HCT116 (cell line): Measurements from ENCODE around the gene RELB. TPM values are rescaled to one million over a fixed set of nuclear protein-coding genes. Genes with fewer than 3 reads are reported as not detected.

Experiments
- ATAC-seq: fragments of 200-7000 bp; cut with Tn5 transposase; 2 replicates; pipeline ENCODE4 v1.9.1; 2020; ENCODE audit warnings: mild to moderate bottlenecking, moderate library complexity
- BruUV-seq: library from RNA; stranded (reverse); fragments of 400-500 nt; replicated peaks from 2 replicates; lab custom pipeline; 2021; lab: Mats Ljungman, UMichigan
- CTCF ChIA-PET: fragments of 300-600 bp; sonication (Branson Sonifier 250); formaldehyde crosslinking; loops from one replicate; lab custom pipeline; 2021; ENCODE audit warnings: antibody characterized with exemption; lab: Charles Lee
- POLR2A ChIA-PET: fragments of 300-600, 350-600 bp; sonication (Branson Sonifier 250); formaldehyde crosslinking; loops from one replicate; lab custom pipeline; 2021; ENCODE audit warnings: antibody characterized with exemption; lab: Charles Lee
- RAD21 ChIA-PET, 2 experiments: fragments of 300-600 bp; sonication (Branson Sonifier 250); formaldehyde crosslinking; loops; one replicate each; lab custom pipeline; 2023; ENCODE audit warnings: low total read pairs in 2 of 2; ENCODE audit not compliant: uncharacterized antibody in 2 of 2, unreplicated experiment in 2 of 2, low non-redundant PET in 1 of 2; lab: Charles Lee
- DNase-seq: peaks from one replicate; pipeline ENCODE4 v3.0.0-alpha.2; 2010; ENCODE audit warnings: low read depth, low spot score
- H2AFZ ChIP-seq: fragments of 200-600 bp; shearing (Covaris generic), sonication (generic); 2 replicates; pipeline ENCODE4 v1.6.1; 2017; ENCODE audit warnings: low read depth, mixed run types, mixed read lengths, antibody characterized with exemption, low read length; ENCODE audit not compliant: poor library complexity, severe bottlenecking
- H3K27ac ChIP-seq: 2 replicates; pipeline ENCODE4 v1.5.1; 2012; ENCODE audit warnings: low read depth, low read length
- H3K27me3 ChIP-seq: fragments of 200-600 bp; sonication (generic); 2 replicates; pipeline ENCODE4 v1.6.1; 2016; ENCODE audit warnings: mixed run types, low read length, mixed read lengths; ENCODE audit not compliant: insufficient read depth
- H3K36me3 ChIP-seq, 2 experiments: fragments of 200-500 bp in 1 of 2; fragments of 200-600 bp in 1 of 2; sonication (Bioruptor generic) in 1 of 2; sonication (generic) in 1 of 2; 2 replicates each; pipeline versions ENCODE4 v1.5.1 to v1.6.1; 2014 to 2016; ENCODE audit warnings: low read length in 2 of 2, inconsistent platforms in 1 of 2, mixed read lengths in 1 of 2, mixed run types in 1 of 2; ENCODE audit not compliant: insufficient read depth in 2 of 2, control insufficient read depth in 1 of 2
- H3K4me1 ChIP-seq, 2 experiments: fragments of 200-600 bp in 1 of 2; sonication (generic) in 1 of 2; 2 replicates each; pipeline versions ENCODE4 v1.5.1 to v1.6.1; 2012 to 2017; ENCODE audit warnings: low read length in 2 of 2, inconsistent platforms in 1 of 2, mild to moderate bottlenecking in 1 of 2, mixed read lengths in 1 of 2, mixed run types in 1 of 2, moderate library complexity in 1 of 2; ENCODE audit not compliant: insufficient read depth in 2 of 2, control insufficient read depth in 1 of 2
- H3K4me2 ChIP-seq: fragments of 200-600 bp; sonication (generic); 2 replicates; pipeline ENCODE4 v1.6.1; 2017; ENCODE audit warnings: mixed run types, low read length, mixed read lengths
- H3K4me3 ChIP-seq, 2 experiments: fragments of 200-600 bp in 1 of 2; sonication (generic) in 1 of 2; replicated peaks in 1 of 2; 2 replicates each; pipeline ENCODE4 v1.5.1; 2011 to 2016; ENCODE audit warnings: low read length in 2 of 2, control low read depth in 1 of 2, low read depth in 1 of 2, mild to moderate bottlenecking in 1 of 2, mixed read lengths in 1 of 2, mixed run types in 1 of 2
- H3K79me2 ChIP-seq: fragments of 200-600 bp; sonication (generic); 2 replicates; pipeline ENCODE4 v1.6.1; 2017; ENCODE audit warnings: mild to moderate bottlenecking, mixed run types, low read length, moderate library complexity, mixed read lengths; ENCODE audit not compliant: insufficient read depth
- H3K9ac ChIP-seq: fragments of 200-600 bp; sonication (generic); 2 replicates; pipeline ENCODE4 v1.6.1; 2016; ENCODE audit warnings: low read length, mixed read lengths
- H3K9me2 ChIP-seq: fragments of 200-600 bp; sonication (generic), shearing (Covaris generic); 2 replicates; pipeline ENCODE4 v1.6.1; 2017; ENCODE audit warnings: mixed run types, mild to moderate bottlenecking, moderate library complexity; ENCODE audit not compliant: insufficient read depth
- H3K9me3 ChIP-seq, 2 experiments: fragments of 200-500 bp in 1 of 2; fragments of 200-600 bp in 1 of 2; sonication (Bioruptor generic) in 1 of 2; sonication (generic) in 1 of 2; 2 replicates each; pipeline ENCODE4 v1.6.1; 2014 to 2017; ENCODE audit warnings: low read length in 2 of 2, mixed read lengths in 2 of 2, inconsistent platforms in 1 of 2, low read depth in 1 of 2, mild to moderate bottlenecking in 1 of 2, mixed run types in 1 of 2, moderate library complexity in 1 of 2; ENCODE audit not compliant: control insufficient read depth in 1 of 2, insufficient read depth in 1 of 2
- H4K20me1 ChIP-seq: fragments of 200-600 bp; sonication (generic), shearing (Covaris generic); 2 replicates; pipeline ENCODE4 v1.6.1; 2017; ENCODE audit warnings: mixed run types, mild to moderate bottlenecking, moderate library complexity; ENCODE audit not compliant: insufficient read depth
- CBX3 ChIP-seq: IDR thresholded peaks from 2 replicates; pipeline ENCODE4 v1.6.1; 2012; ENCODE audit warnings: low read depth
- CEBPB ChIP-seq: IDR thresholded peaks from 2 replicates; pipeline ENCODE4 v1.6.1; 2012; ENCODE audit warnings: low read depth
- EZH2 ChIP-seq: fragments of 200-600 bp; sonication (generic); IDR thresholded peaks from 2 replicates; pipeline ENCODE4 v1.6.1; 2017; ENCODE audit warnings: antibody characterized with exemption, mixed run types
- FOSL1 ChIP-seq: IDR thresholded peaks from 2 replicates; pipeline ENCODE4 v1.6.1; 2012; ENCODE audit warnings: low read depth
- JUND ChIP-seq: IDR thresholded peaks from 2 replicates; pipeline ENCODE4 v1.6.1; 2012
- POLR2A ChIP-seq: IDR thresholded peaks from 2 replicates; pipeline ENCODE4 v1.7.0; 2011; ENCODE audit warnings: borderline replicate concordance; ENCODE audit not compliant: insufficient read depth, insufficient read length; ENCODE audit errors: extremely low read depth
- SIN3A ChIP-seq: IDR thresholded peaks from 2 replicates; pipeline ENCODE4 v1.6.1; 2012; ENCODE audit warnings: low read depth
- SP1 ChIP-seq: IDR thresholded peaks from 2 replicates; pipeline ENCODE4 v1.6.1; 2012; ENCODE audit warnings: low read depth
- SRF ChIP-seq: IDR thresholded peaks from 2 replicates; pipeline ENCODE4 v1.6.1; 2012; ENCODE audit warnings: low read depth
- TCF7L2 ChIP-seq: IDR thresholded peaks from 2 replicates; pipeline ENCODE4 v1.7.0; 2011; ENCODE audit warnings: borderline replicate concordance, inconsistent platforms; ENCODE audit not compliant: insufficient read depth, insufficient read length; ENCODE audit errors: extremely low read depth
- YY1 ChIP-seq: IDR thresholded peaks from 2 replicates; pipeline ENCODE4 v1.6.1; 2011; ENCODE audit warnings: low read length, low read depth, moderate library complexity, mild to moderate bottlenecking; ENCODE audit not compliant: insufficient replicate concordance; ENCODE audit errors: extremely low read depth
- ZFX ChIP-seq: fragments of 450-650 bp; IDR thresholded peaks from 2 replicates; pipeline ENCODE4 v1.6.1; 2017
- ZNF274 ChIP-seq: fragments of 200-500 bp; sonication (Bioruptor generic); IDR thresholded peaks from 2 replicates; pipeline ENCODE4 v1.6.1; 2014; ENCODE audit warnings: mild to moderate bottlenecking, low read depth, low read length, inconsistent platforms
- intact Hi-C: fragments of 100-400 bp; cut with micrococcal nuclease; formaldehyde crosslinking; loops from 2 replicates; pipeline ENCODE4 v1.10.0; 2022
- total RNA-seq: library from RNA; stranded (reverse); gene quantifications from one replicate; pipeline ENCODE4 v1.2.1, GENCODE V29; 2021; ENCODE audit not compliant: unreplicated experiment
- TF ChIP-seq, protein P1 (sequence below): IDR thresholded peaks from 2 replicates; pipeline ENCODE4 v1.6.1; 2012; ENCODE audit warnings: low read depth
- TF ChIP-seq, protein P2 (sequence below): IDR thresholded peaks from 2 replicates; pipeline ENCODE4 v1.6.1; 2012
- TF ChIP-seq, protein P3 (sequence below): IDR thresholded peaks from 2 replicates; pipeline ENCODE4 v1.6.1; 2011; ENCODE audit warnings: mild to moderate bottlenecking, low read length, moderate library complexity; ENCODE audit not compliant: insufficient replicate concordance; ENCODE audit errors: extremely low read depth
- TF ChIP-seq, protein P4 (sequence below): IDR thresholded peaks from 2 replicates; pipeline ENCODE4 v1.6.1; 2012

Gene RELB
- total RNA-seq, 1 experiment from 2014 or later: 12.9 TPM

DNA sequence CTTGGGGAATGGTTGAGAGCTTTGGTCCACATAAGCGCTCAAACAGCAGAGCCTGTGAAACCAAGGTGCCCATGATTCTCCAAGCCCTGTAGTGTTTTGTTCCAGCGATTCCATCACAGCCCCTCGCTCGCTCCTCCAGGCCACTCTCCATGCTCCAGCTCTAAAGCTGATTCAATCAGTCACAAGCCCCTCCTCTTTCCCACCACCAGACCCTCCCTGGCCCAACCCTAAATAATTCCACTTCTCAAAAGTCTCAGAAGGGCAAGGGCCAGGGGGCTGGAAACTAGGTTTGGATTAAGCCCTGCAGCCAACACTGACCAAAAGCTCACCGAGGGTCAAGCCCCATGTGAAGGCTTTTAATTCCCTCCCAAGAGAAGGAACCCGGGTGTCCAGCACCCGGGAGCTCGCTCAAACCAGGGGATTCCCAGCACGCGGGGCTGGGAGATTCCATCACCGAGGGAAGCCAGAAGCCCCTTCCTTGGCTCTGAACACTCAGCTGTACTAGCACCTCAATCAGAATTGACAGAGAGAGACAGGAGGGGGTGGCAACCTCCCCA, 73.6 kb downstream of the RELB start:
- H3K27me3 ChIP-seq: no peaks in the 10 kb centered on the region
- H3K36me3 ChIP-seq: peaks cover 8 to 15% of the 10 kb centered on the region in 2 experiments; a peak in 2 of 4 replicates
- DNase-seq: no peak
- ATAC-seq: no peak
- H4K20me1 ChIP-seq: no peaks in the 10 kb centered on the region
- H3K4me3 ChIP-seq: peak overlapping the region; percentile 87 to 93
- H3K4me2 ChIP-seq: peak overlapping the region; percentile 94
- no peaks in the 10 kb centered on the region for H3K9me2 ChIP-seq
- peak overlapping the region; percentile 34; the same call in 1 of the 2 replicates for H3K27ac ChIP-seq
- TSS peak; percentile 81 for BruUV-seq
- no peak overlapping the region for H2AFZ ChIP-seq
- peaks cover 34% of the 10 kb centered on the region for H3K79me2 ChIP-seq
- intact Hi-C loops: loop anchor here (5.0 kb wide), 1 partner anchor 262 kb away; no protein-coding TSS in a partner anchor
- RAD21 ChIA-PET: no interaction called here
- no peak for TF ChIP-seq SIN3A
- TF ChIP-seq CEBPB: no peak
- TF ChIP-seq, protein P1, sequence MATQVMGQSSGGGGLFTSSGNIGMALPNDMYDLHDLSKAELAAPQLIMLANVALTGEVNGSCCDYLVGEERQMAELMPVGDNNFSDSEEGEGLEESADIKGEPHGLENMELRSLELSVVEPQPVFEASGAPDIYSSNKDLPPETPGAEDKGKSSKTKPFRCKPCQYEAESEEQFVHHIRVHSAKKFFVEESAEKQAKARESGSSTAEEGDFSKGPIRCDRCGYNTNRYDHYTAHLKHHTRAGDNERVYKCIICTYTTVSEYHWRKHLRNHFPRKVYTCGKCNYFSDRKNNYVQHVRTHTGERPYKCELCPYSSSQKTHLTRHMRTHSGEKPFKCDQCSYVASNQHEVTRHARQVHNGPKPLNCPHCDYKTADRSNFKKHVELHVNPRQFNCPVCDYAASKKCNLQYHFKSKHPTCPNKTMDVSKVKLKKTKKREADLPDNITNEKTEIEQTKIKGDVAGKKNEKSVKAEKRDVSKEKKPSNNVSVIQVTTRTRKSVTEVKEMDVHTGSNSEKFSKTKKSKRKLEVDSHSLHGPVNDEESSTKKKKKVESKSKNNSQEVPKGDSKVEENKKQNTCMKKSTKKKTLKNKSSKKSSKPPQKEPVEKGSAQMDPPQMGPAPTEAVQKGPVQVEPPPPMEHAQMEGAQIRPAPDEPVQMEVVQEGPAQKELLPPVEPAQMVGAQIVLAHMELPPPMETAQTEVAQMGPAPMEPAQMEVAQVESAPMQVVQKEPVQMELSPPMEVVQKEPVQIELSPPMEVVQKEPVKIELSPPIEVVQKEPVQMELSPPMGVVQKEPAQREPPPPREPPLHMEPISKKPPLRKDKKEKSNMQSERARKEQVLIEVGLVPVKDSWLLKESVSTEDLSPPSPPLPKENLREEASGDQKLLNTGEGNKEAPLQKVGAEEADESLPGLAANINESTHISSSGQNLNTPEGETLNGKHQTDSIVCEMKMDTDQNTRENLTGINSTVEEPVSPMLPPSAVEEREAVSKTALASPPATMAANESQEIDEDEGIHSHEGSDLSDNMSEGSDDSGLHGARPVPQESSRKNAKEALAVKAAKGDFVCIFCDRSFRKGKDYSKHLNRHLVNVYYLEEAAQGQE: no peak
- no peak for TF ChIP-seq ZNF274
- TF ChIP-seq TCF7L2: no peak
- TF ChIP-seq ZFX: no peak
- no peak for TF ChIP-seq JUND
- TF ChIP-seq YY1: no peak
- TF ChIP-seq SP1: no peak
- TF ChIP-seq, protein P2, sequence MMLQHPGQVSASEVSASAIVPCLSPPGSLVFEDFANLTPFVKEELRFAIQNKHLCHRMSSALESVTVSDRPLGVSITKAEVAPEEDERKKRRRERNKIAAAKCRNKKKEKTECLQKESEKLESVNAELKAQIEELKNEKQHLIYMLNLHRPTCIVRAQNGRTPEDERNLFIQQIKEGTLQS: no peak
- TF ChIP-seq FOSL1: no peak
- TF ChIP-seq CBX3: no peak
- TF ChIP-seq, protein P3, sequence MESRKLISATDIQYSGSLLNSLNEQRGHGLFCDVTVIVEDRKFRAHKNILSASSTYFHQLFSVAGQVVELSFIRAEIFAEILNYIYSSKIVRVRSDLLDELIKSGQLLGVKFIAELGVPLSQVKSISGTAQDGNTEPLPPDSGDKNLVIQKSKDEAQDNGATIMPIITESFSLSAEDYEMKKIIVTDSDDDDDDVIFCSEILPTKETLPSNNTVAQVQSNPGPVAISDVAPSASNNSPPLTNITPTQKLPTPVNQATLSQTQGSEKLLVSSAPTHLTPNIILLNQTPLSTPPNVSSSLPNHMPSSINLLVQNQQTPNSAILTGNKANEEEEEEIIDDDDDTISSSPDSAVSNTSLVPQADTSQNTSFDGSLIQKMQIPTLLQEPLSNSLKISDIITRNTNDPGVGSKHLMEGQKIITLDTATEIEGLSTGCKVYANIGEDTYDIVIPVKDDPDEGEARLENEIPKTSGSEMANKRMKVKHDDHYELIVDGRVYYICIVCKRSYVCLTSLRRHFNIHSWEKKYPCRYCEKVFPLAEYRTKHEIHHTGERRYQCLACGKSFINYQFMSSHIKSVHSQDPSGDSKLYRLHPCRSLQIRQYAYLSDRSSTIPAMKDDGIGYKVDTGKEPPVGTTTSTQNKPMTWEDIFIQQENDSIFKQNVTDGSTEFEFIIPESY: no peak
- no peak for TF ChIP-seq SRF
- no peak for TF ChIP-seq POLR2A
- no peak for TF ChIP-seq EZH2
- TF ChIP-seq, protein P4, sequence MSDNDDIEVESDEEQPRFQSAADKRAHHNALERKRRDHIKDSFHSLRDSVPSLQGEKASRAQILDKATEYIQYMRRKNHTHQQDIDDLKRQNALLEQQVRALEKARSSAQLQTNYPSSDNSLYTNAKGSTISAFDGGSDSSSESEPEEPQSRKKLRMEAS: no peak
- peaks cover 26 to 35% of the 10 kb centered on the region in 2 experiments for H3K4me1 ChIP-seq
- CTCF ChIA-PET: no interaction called here
- peak overlapping the region; percentile 48 for H3K9ac ChIP-seq
- POLR2A ChIA-PET: no interaction called here
- no peaks in the 10 kb centered on the region for H3K9me3 ChIP-seq
